NB4 (cell line): ENCODE measurements around the gene MYO1F.

Experiments
- CTCF ChIP-seq: IDR thresholded peaks from one replicate; pipeline ENCODE4 v1.5.1; 2012; ENCODE audit warnings: low read depth, low read length
- MAX ChIP-seq: IDR thresholded peaks from 2 replicates; pipeline ENCODE4 v1.6.1; 2011; ENCODE audit warnings: low read depth, low read length
- MYC ChIP-seq: IDR thresholded peaks from 2 replicates; pipeline ENCODE4 v1.6.1; 2011; ENCODE audit warnings: low read depth, low read length
- POLR2A ChIP-seq: IDR thresholded peaks from 2 replicates; pipeline ENCODE4 v1.6.1; 2011; ENCODE audit warnings: mild to moderate bottlenecking; ENCODE audit not compliant: insufficient read length; ENCODE audit errors: extremely low read depth

DNA sequence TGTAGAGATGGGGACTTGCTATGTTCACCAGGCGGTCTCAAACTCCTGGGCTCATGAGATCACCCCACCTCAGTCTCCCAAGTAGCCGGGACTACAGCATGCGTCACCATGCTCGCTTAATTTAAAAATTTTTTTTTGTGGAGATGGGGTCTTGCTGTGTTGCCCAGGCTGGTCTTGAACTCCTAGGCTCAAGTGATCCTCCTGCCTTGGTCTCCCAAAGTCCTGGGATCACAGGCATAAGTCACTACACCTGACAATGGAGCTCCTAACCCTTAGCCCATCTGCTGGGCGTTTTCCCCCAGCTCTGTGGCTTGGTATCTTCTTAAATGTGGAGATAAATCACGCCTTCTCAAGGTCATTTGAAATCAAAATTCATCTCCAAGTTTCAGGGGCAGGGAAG lies 39.6 kb upstream of the MYO1F start:
- TF ChIP-seq CTCF (no peak), POLR2A (no peak), MYC (no peak), MAX (no peak)
